Measurements from ENCODE around the gene SLC35F3. TPM values are rescaled to one million over a fixed set of nuclear protein-coding genes. Genes with fewer than 3 reads are reported as not detected.
"Not testable (repeated sequence)": the region's sequence is repeated elsewhere in the genome, so short reads cannot be mapped to it uniquely, and the experiment has no call there.

SLC35F3 gene
- total RNA-seq, 1 donor from 2014 or later: 0.36 TPM

GRCh38 chr1:234246638-234247116, 342.2 kb downstream of the SLC35F3 start:
- H3K4me1 Mint-ChIP-seq (ENCODE audit: unreplicated experiment): no peaks in the 10 kb centered on the region
- H3K27me3 Mint-ChIP-seq (ENCODE audit: unreplicated experiment): no peaks in the 10 kb centered on the region
- H3K4me3 Mint-ChIP-seq (ENCODE audit: unreplicated experiment): no peak overlapping the region
- no peak for DNase-seq (ENCODE audit: low spot score)
- H3K27ac Mint-ChIP-seq (ENCODE audit: unreplicated experiment): no peak overlapping the region
- no peaks in the 10 kb centered on the region for H3K9me3 Mint-ChIP-seq (ENCODE audit: unreplicated experiment)
- no peaks in the 10 kb centered on the region for H3K36me3 Mint-ChIP-seq (ENCODE audit: low read depth, unreplicated experiment)
- no peak for TF ChIP-seq CTCF (IDR thresholded peaks at IDR 0.05; ENCODE audit: unreplicated experiment)

GRCh38 chr1:234247746-234248145, 343.3 kb downstream of the SLC35F3 start:
- H3K27me3 Mint-ChIP-seq (ENCODE audit: unreplicated experiment); H3K9me3 Mint-ChIP-seq (ENCODE audit: unreplicated experiment); H3K4me1 Mint-ChIP-seq (ENCODE audit: unreplicated experiment); H3K4me3 Mint-ChIP-seq (ENCODE audit: unreplicated experiment); H3K27ac Mint-ChIP-seq (ENCODE audit: unreplicated experiment); H3K36me3 Mint-ChIP-seq (ENCODE audit: low read depth, unreplicated experiment); DNase-seq (ENCODE audit: low spot score): not testable (repeated sequence)

GRCh38 chr1:234250747-234251146, 346.3 kb downstream of the SLC35F3 start:
- TF ChIP-seq CTCF (IDR thresholded peaks at IDR 0.05; ENCODE audit: unreplicated experiment): no peak
- no peaks in the 10 kb centered on the region for H3K4me1 Mint-ChIP-seq (ENCODE audit: unreplicated experiment)
- no peaks in the 10 kb centered on the region for H3K36me3 Mint-ChIP-seq (ENCODE audit: low read depth, unreplicated experiment)
- H3K27me3 Mint-ChIP-seq (ENCODE audit: unreplicated experiment): no peaks in the 10 kb centered on the region
- no peak overlapping the region for H3K4me3 Mint-ChIP-seq (ENCODE audit: unreplicated experiment)
- no peak overlapping the region for H3K27ac Mint-ChIP-seq (ENCODE audit: unreplicated experiment)
- DNase-seq (ENCODE audit: low spot score): no peak
- H3K9me3 Mint-ChIP-seq (ENCODE audit: unreplicated experiment): no peaks in the 10 kb centered on the region

GRCh38 chr1:234253732-234254131, 349.3 kb downstream of the SLC35F3 start:
- Mint-ChIP-seq H3K27ac (ENCODE audit: unreplicated experiment) (no peak overlapping the region), H3K36me3 (ENCODE audit: low read depth, unreplicated experiment) (no peaks in the 10 kb centered on the region), H3K4me1 (ENCODE audit: unreplicated experiment) (no peaks in the 10 kb centered on the region), H3K27me3 (ENCODE audit: unreplicated experiment) (no peaks in the 10 kb centered on the region), H3K4me3 (ENCODE audit: unreplicated experiment) (no peak overlapping the region), H3K9me3 (ENCODE audit: unreplicated experiment) (no peaks in the 10 kb centered on the region)
- TF ChIP-seq CTCF (IDR thresholded peaks at IDR 0.05; ENCODE audit: unreplicated experiment): no peak
- DNase-seq (ENCODE audit: low spot score): no peak

- DNase-seq (ENCODE audit: low spot score): no peak
- Mint-ChIP-seq H3K4me1 (ENCODE audit: unreplicated experiment) (peaks cover 6% of the 10 kb centered on the region), H3K4me3 (ENCODE audit: unreplicated experiment) (no peak overlapping the region), H3K27me3 (ENCODE audit: unreplicated experiment) (no peaks in the 10 kb centered on the region), H3K9me3 (ENCODE audit: unreplicated experiment) (no peaks in the 10 kb centered on the region), H3K36me3 (ENCODE audit: low read depth, unreplicated experiment) (no peaks in the 10 kb centered on the region), H3K27ac (ENCODE audit: unreplicated experiment) (no peak overlapping the region)
- no peak for TF ChIP-seq CTCF (IDR thresholded peaks at IDR 0.05; ENCODE audit: unreplicated experiment)
Observed at GRCh38 chr1:234256359-234256758, 351.9 kb downstream of the SLC35F3 start.
